ENCODE results near the gene SEPSECS.

SEPSECS gene

GRCh38 chr4:25103418-25103817, 56.8 kb downstream of the SEPSECS start:
- TF ChIP-seq CEBPB (IDR thresholded peaks at IDR 0.05) (no peak), TEAD4 (IDR thresholded peaks at IDR 0.05) (no peak), TCF12 (IDR thresholded peaks at IDR 0.05; ENCODE audit: low read depth) (no peak), EP300 (IDR thresholded peaks at IDR 0.05; ENCODE audit: borderline replicate concordance) (no peak), CREB1 (IDR thresholded peaks at IDR 0.05; ENCODE audit: low read depth) (no peak), USF1 (IDR thresholded peaks at IDR 0.05) (no peak), FOXM1 (IDR thresholded peaks at IDR 0.05; ENCODE audit: borderline replicate concordance, low read depth) (no peak), ZBTB7A (IDR thresholded peaks at IDR 0.05; ENCODE audit: low read depth) (no peak), TAF1 (IDR thresholded peaks at IDR 0.05; ENCODE audit: low read depth) (no peak), RAD21 (IDR thresholded peaks at IDR 0.05; ENCODE audit: low read depth) (no peak), EGR1 (IDR thresholded peaks at IDR 0.05) (no peak)
- TF ChIP-seq, protein P1, sequence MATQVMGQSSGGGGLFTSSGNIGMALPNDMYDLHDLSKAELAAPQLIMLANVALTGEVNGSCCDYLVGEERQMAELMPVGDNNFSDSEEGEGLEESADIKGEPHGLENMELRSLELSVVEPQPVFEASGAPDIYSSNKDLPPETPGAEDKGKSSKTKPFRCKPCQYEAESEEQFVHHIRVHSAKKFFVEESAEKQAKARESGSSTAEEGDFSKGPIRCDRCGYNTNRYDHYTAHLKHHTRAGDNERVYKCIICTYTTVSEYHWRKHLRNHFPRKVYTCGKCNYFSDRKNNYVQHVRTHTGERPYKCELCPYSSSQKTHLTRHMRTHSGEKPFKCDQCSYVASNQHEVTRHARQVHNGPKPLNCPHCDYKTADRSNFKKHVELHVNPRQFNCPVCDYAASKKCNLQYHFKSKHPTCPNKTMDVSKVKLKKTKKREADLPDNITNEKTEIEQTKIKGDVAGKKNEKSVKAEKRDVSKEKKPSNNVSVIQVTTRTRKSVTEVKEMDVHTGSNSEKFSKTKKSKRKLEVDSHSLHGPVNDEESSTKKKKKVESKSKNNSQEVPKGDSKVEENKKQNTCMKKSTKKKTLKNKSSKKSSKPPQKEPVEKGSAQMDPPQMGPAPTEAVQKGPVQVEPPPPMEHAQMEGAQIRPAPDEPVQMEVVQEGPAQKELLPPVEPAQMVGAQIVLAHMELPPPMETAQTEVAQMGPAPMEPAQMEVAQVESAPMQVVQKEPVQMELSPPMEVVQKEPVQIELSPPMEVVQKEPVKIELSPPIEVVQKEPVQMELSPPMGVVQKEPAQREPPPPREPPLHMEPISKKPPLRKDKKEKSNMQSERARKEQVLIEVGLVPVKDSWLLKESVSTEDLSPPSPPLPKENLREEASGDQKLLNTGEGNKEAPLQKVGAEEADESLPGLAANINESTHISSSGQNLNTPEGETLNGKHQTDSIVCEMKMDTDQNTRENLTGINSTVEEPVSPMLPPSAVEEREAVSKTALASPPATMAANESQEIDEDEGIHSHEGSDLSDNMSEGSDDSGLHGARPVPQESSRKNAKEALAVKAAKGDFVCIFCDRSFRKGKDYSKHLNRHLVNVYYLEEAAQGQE (IDR thresholded peaks at IDR 0.05; ENCODE audit: low read depth): no peak

DNA sequence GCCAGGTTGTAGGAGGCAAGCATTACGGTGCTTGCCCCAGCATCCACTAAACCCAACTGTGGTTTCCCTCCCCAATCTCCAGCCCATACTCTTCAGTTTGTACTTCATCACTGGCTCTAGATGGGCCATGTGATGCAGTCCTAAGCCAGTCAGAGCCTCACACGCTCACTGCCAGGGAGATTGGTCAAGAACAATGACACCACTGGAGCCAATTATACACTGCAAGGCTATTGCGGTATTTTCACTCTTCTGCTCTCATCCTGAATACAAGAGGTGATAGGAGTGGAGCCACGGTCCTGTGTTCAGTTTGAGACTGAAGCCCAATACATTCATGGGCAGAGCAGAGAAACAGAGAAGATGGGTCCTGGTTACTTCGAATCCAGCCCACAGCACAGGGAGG, 58.4 kb downstream of the SEPSECS start:
- TF ChIP-seq NFIC (IDR thresholded peaks at IDR 0.05) (no peak), CREB1 (IDR thresholded peaks at IDR 0.05; ENCODE audit: low read depth) (no peak), YY1 (IDR thresholded peaks at IDR 0.05; ENCODE audit: low read depth) (no peak), TCF12 (IDR thresholded peaks at IDR 0.05; ENCODE audit: low read depth) (no peak), ZBTB7A (IDR thresholded peaks at IDR 0.05; ENCODE audit: low read depth) (no peak), USF1 (IDR thresholded peaks at IDR 0.05) (no peak), RAD21 (IDR thresholded peaks at IDR 0.05; ENCODE audit: low read depth) (no peak), EGR1 (IDR thresholded peaks at IDR 0.05) (no peak), TAF1 (IDR thresholded peaks at IDR 0.05; ENCODE audit: low read depth) (no peak), CEBPB (IDR thresholded peaks at IDR 0.05) (no peak), EP300 (IDR thresholded peaks at IDR 0.05; ENCODE audit: borderline replicate concordance) (no peak), FOXM1 (IDR thresholded peaks at IDR 0.05; ENCODE audit: borderline replicate concordance, low read depth) (no peak), TEAD4 (IDR thresholded peaks at IDR 0.05) (no peak)
- TF ChIP-seq, protein P1 (IDR thresholded peaks at IDR 0.05; ENCODE audit: low read depth): no peak
- TF ChIP-seq, protein P2, sequence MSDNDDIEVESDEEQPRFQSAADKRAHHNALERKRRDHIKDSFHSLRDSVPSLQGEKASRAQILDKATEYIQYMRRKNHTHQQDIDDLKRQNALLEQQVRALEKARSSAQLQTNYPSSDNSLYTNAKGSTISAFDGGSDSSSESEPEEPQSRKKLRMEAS (IDR thresholded peaks at IDR 0.05): no peak

DNA sequence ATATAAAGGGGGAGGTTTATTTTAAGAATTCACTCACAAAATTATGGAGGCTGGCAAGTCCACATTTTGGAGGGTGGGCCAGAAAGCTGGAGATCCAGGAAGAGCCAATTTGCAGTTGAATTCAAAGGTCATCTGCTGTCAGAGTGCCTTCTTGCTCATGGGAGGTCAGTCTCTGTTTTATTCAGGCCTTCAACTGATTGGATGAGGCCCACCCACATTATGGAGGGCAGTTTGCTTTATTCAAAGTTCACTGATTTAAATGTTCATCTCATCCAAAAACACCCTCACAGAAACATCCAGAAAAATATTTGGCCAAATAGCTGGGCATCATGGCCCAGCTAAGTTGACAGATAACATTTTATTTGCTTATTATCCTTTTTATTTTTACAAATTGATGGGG, 59.5 kb downstream of the SEPSECS start:
- TF ChIP-seq TEAD4 (IDR thresholded peaks at IDR 0.05): no peak
- TF ChIP-seq NFIC (IDR thresholded peaks at IDR 0.05): no peak
- TF ChIP-seq EGR1 (IDR thresholded peaks at IDR 0.05): no peak
- TF ChIP-seq RAD21 (IDR thresholded peaks at IDR 0.05; ENCODE audit: low read depth): no peak

GRCh38 chr4:25100021-25100555, 60.2 kb downstream of the SEPSECS start:
- no peak for TF ChIP-seq TEAD4 (IDR thresholded peaks at IDR 0.05)
- no peak for TF ChIP-seq ZBTB7A (IDR thresholded peaks at IDR 0.05; ENCODE audit: low read depth)
- TF ChIP-seq, protein P2 (IDR thresholded peaks at IDR 0.05): no peak
- TF ChIP-seq EGR1 (IDR thresholded peaks at IDR 0.05): no peak
- no peak for TF ChIP-seq TAF1 (IDR thresholded peaks at IDR 0.05; ENCODE audit: low read depth)
- TF ChIP-seq FOXM1 (IDR thresholded peaks at IDR 0.05; ENCODE audit: borderline replicate concordance, low read depth): no peak
- no peak for TF ChIP-seq TCF12 (IDR thresholded peaks at IDR 0.05; ENCODE audit: low read depth)
- no peak for TF ChIP-seq USF1 (IDR thresholded peaks at IDR 0.05)
- TF ChIP-seq YY1 (IDR thresholded peaks at IDR 0.05; ENCODE audit: low read depth): no peak
- TF ChIP-seq NFIC (IDR thresholded peaks at IDR 0.05): no peak
- TF ChIP-seq CEBPB (IDR thresholded peaks at IDR 0.05): no peak
- TF ChIP-seq EP300 (IDR thresholded peaks at IDR 0.05; ENCODE audit: borderline replicate concordance): no peak
- no peak for TF ChIP-seq RAD21 (IDR thresholded peaks at IDR 0.05; ENCODE audit: low read depth)

DNA sequence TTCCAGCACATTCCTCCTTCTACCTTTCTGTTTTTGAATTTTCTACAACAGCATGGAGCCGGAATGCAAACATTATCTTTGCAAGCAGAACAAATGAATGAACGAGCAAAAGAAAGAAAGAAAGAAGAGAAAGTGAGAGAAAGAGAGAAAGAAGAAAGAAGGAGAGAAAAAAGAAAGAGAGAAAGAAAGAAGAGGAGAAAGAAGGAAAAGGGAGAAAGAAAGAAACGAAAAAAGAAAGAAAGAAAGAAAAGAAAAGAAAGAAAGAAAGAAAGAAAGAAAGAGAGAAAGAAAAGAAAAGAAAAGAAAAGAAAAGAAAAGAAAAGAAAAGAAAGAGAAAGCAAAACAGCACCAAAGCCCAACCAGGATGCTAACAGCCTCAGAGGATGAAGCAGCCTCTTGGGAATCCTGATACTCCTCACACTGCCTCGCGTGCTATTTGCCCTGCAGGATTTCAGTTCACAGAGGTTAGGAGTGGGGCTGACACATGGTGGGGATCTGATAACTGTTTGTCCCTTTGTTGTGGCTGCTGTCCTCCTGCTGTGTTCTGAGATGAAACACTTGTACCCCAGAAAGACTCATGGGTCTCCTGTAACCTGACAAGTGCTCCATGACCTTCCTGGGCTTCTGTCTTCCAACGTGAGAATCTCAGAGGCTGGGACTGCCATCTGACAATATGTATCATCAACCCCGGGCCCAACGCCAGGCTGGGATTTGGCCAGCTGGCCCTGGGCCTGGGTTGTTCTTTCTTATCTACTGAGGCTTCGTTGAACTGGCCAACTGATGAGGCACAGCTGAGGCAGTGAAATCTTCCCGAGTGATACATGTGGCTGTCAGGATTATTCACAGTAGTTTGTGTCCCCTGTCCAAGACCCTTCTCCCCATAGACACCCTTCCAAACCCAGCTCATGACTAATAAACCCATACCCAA, 61.0 kb downstream of the SEPSECS start:
- TF ChIP-seq TCF12 (IDR thresholded peaks at IDR 0.05; ENCODE audit: low read depth) (no peak), YY1 (IDR thresholded peaks at IDR 0.05; ENCODE audit: low read depth) (no peak), EP300 (IDR thresholded peaks at IDR 0.05; ENCODE audit: borderline replicate concordance) (no peak), RAD21 (IDR thresholded peaks at IDR 0.05; ENCODE audit: low read depth) (no peak), NFIC (IDR thresholded peaks at IDR 0.05) (no peak), CREB1 (IDR thresholded peaks at IDR 0.05; ENCODE audit: low read depth) (no peak), TAF1 (IDR thresholded peaks at IDR 0.05; ENCODE audit: low read depth) (no peak), FOXM1 (IDR thresholded peaks at IDR 0.05; ENCODE audit: borderline replicate concordance, low read depth) (no peak), TEAD4 (IDR thresholded peaks at IDR 0.05) (no peak), CEBPB (IDR thresholded peaks at IDR 0.05) (no peak), ZBTB7A (IDR thresholded peaks at IDR 0.05; ENCODE audit: low read depth) (no peak), USF1 (IDR thresholded peaks at IDR 0.05) (no peak)
- TF ChIP-seq, protein P1 (IDR thresholded peaks at IDR 0.05; ENCODE audit: low read depth): no peak
- TF ChIP-seq, protein P2 (IDR thresholded peaks at IDR 0.05): no peak
